GM23338 (cell line): Measurements from ENCODE around the gene PERCC1. TPM values are rescaled to one million over a fixed set of nuclear protein-coding genes. Genes with fewer than 3 reads are reported as not detected.

Experiments used
- ATAC-seq: fragments of 200-7000 bp; cut with Tn5 transposase; 3 replicates; pipeline ENCODE4 v1.9.1; 2020
- DNase-seq: peaks from one replicate; pipeline ENCODE4 v3.0.0-alpha.2; 2015; ENCODE audit warnings: low spot score
- H2AFZ ChIP-seq: fragments of 200-600 bp; sonication (generic); 2 replicates; pipeline ENCODE4 v1.8.0; 2016; ENCODE audit warnings: antibody characterized with exemption, mild to moderate bottlenecking, moderate library complexity
- H3F3A ChIP-seq: fragments of 200-600 bp; sonication (generic); replicated peaks from 2 replicates; pipeline ENCODE4 v1.8.0; 2017; ENCODE audit warnings: antibody characterized with exemption, mixed run types, low read depth
- H3K27ac ChIP-seq: fragments of 200-600 bp; sonication (generic); 2 replicates; pipeline ENCODE4 v1.6.1; 2016; ENCODE audit warnings: low read depth
- H3K27me3 ChIP-seq: fragments of 200-600 bp; sonication (generic); 2 replicates; pipeline ENCODE4 v1.8.0; 2016; ENCODE audit warnings: mild to moderate bottlenecking, mixed run types, moderate library complexity; ENCODE audit not compliant: insufficient read depth
- H3K36me3 ChIP-seq: fragments of 200-600 bp; sonication (generic); 2 replicates; pipeline ENCODE4 v1.8.0; 2016; ENCODE audit warnings: mild to moderate bottlenecking; ENCODE audit not compliant: insufficient read depth
- H3K4me1 ChIP-seq: fragments of 200-600 bp; sonication (generic); 2 replicates; pipeline ENCODE4 v1.8.0; 2016; ENCODE audit warnings: mild to moderate bottlenecking, moderate library complexity; ENCODE audit not compliant: insufficient read depth
- H3K4me2 ChIP-seq: fragments of 200-600 bp; sonication (generic); 2 replicates; pipeline ENCODE4 v1.7.1; 2017; ENCODE audit warnings: mixed run types
- H3K4me3 ChIP-seq: fragments of 200-600 bp; sonication (generic); 2 replicates; pipeline ENCODE4 v1.6.1; 2016; ENCODE audit warnings: mixed run types
- H3K79me2 ChIP-seq: fragments of 200-600 bp; sonication (generic); replicated peaks from 2 replicates; pipeline ENCODE4 v1.8.0; 2017; ENCODE audit warnings: mild to moderate bottlenecking; ENCODE audit not compliant: insufficient read depth
- H3K9me2 ChIP-seq: fragments of 200-600 bp; sonication (generic); 2 replicates; pipeline ENCODE4 v1.8.0; 2017; ENCODE audit not compliant: insufficient read depth
- H4K20me1 ChIP-seq: fragments of 200-600 bp; sonication (generic); replicated peaks from 2 replicates; pipeline ENCODE4 v1.8.0; 2017; ENCODE audit warnings: mild to moderate bottlenecking; ENCODE audit not compliant: insufficient read depth
- H3K27ac Mint-ChIP-seq: 2 replicates; pipeline ENCODE4 v1.8.0; 2020; ENCODE audit warnings: inconsistent platforms, mild to moderate bottlenecking, moderate library complexity, mixed read lengths
- H3K27me3 Mint-ChIP-seq: 3 replicates; pipeline ENCODE4 v1.8.0; 2022; ENCODE audit warnings: low read depth, mild to moderate bottlenecking, moderate library complexity, mixed read lengths, inconsistent platforms; ENCODE audit not compliant: insufficient read depth, poor library complexity
- H3K36me3 Mint-ChIP-seq: 3 replicates; pipeline ENCODE4 v1.8.0; 2021; ENCODE audit warnings: low read depth, mild to moderate bottlenecking, inconsistent platforms, moderate library complexity, mixed read lengths
- H3K4me1 Mint-ChIP-seq: 3 replicates; pipeline ENCODE4 v1.8.0; 2020; ENCODE audit warnings: mild to moderate bottlenecking, inconsistent platforms, mixed read lengths
- H3K4me3 Mint-ChIP-seq: 3 replicates; pipeline ENCODE4 v1.8.0; 2021; ENCODE audit warnings: moderate library complexity, mild to moderate bottlenecking, inconsistent platforms, mixed read lengths
- H3K9me3 Mint-ChIP-seq: 3 replicates; pipeline ENCODE4 v1.8.0; 2020; ENCODE audit warnings: moderate library complexity, mild to moderate bottlenecking, inconsistent platforms, mixed read lengths
- CREB1 ChIP-seq: fragments of 250-450 bp; sonication (Bioruptor Pico); IDR thresholded peaks from 2 replicates; pipeline ENCODE4 v1.5.0; 2020; ENCODE audit warnings: low read depth, mild to moderate bottlenecking, moderate library complexity
- EZH2 ChIP-seq: fragments of 200-600 bp; sonication (generic); IDR thresholded peaks from one replicate; pipeline ENCODE4 v1.8.0; 2017; ENCODE audit warnings: antibody characterized with exemption, mild to moderate bottlenecking, low read depth; ENCODE audit not compliant: unreplicated experiment
- EZH2phosphoT487 ChIP-seq: fragments of 200-600 bp; sonication (generic); IDR thresholded peaks from one replicate; pipeline ENCODE4 v1.8.1; 2018; ENCODE audit warnings: antibody characterized with exemption; ENCODE audit not compliant: unreplicated experiment
- JUNB ChIP-seq: IDR thresholded peaks from one replicate; pipeline ENCODE4 v1.6.1; 2016; ENCODE audit warnings: antibody characterized with exemption; ENCODE audit not compliant: unreplicated experiment
- NANOG ChIP-seq: IDR thresholded peaks from 2 replicates; pipeline ENCODE4 v1.6.1; 2016; ENCODE audit warnings: antibody characterized with exemption, borderline replicate concordance
- POLR2AphosphoS5 ChIP-seq: IDR thresholded peaks from 2 replicates; pipeline ENCODE4 v1.6.1; 2016; ENCODE audit warnings: antibody characterized with exemption, low read depth
- REST ChIP-seq: IDR thresholded peaks from one replicate; pipeline ENCODE4 v1.6.1; 2018; ENCODE audit warnings: antibody characterized with exemption; ENCODE audit not compliant: unreplicated experiment
- STAT1 ChIP-seq: IDR thresholded peaks from one replicate; pipeline ENCODE4 v1.6.1; 2016; ENCODE audit warnings: antibody characterized with exemption; ENCODE audit not compliant: unreplicated experiment
- ZNF114 ChIP-seq: fragments of 250-450 bp; sonication (Bioruptor Pico); IDR thresholded peaks from 2 replicates; pipeline ENCODE4 v1.5.0; 2020; ENCODE audit warnings: mild to moderate bottlenecking, moderate library complexity
- ZNF331 ChIP-seq: fragments of 250-450 bp; sonication (Bioruptor Pico); IDR thresholded peaks from 2 replicates; pipeline ENCODE4 v1.5.0; 2020; ENCODE audit warnings: low read depth, mild to moderate bottlenecking, moderate library complexity
- polyA plus RNA-seq: library from polyadenylated mRNA; unstranded; fragments of >200 nt; fragmentation: Nextera tagmentation; extraction: Ambion mirVana; gene quantifications from 2 replicates; pipeline ENCODE4 v1.2.1, GENCODE V29; 2016
- total RNA-seq: library from RNA; depleted of rRNA; stranded (reverse); fragments of >200 nt; shearing (Covaris generic); gene quantifications from 2 replicates; pipeline ENCODE4 v1.2.3, GENCODE V29; 2014
- TF ChIP-seq, protein P1 (sequence below), 2 experiments: fragments of 200-600 bp in 1 of 2; sonication (generic) in 1 of 2; conservative IDR thresholded peaks; 2 replicates each; pipeline versions ENCODE4 v1.5.1 to v1.6.1; 2016 to 2017; ENCODE audit warnings: antibody characterized with exemption in 2 of 2, low read depth in 2 of 2, mild to moderate bottlenecking in 2 of 2, moderate library complexity in 1 of 2

The PERCC1 gene
- total and polyA plus RNA-seq, 2 experiments from 2014 or later, result not detected

DNA sequence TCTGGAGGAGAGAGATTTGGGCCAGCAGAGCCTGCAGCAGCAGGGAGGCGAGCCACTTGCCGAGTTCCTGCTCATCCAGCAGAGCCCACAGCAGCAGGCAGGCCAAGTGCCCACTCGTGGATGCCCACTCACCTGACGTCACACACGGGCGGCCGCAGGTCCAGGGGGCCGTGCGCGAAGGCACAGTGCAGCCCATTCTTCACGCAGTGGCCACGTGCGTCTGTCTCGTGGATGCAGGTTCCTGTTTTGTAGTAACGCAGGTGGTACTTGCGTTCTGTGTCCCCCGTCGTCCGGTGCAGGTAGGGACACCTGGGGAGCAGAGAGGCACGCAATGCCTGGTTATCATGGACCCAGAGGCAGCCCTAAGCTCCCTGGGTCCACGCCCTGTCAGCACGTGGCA lies 27.8 kb upstream of the PERCC1 start:
- TF ChIP-seq JUNB, result no peak
- no peak for TF ChIP-seq ZNF114 (CRISPR knock-in tag)
- TF ChIP-seq NANOG, result no peak
- TF ChIP-seq, protein P1, sequence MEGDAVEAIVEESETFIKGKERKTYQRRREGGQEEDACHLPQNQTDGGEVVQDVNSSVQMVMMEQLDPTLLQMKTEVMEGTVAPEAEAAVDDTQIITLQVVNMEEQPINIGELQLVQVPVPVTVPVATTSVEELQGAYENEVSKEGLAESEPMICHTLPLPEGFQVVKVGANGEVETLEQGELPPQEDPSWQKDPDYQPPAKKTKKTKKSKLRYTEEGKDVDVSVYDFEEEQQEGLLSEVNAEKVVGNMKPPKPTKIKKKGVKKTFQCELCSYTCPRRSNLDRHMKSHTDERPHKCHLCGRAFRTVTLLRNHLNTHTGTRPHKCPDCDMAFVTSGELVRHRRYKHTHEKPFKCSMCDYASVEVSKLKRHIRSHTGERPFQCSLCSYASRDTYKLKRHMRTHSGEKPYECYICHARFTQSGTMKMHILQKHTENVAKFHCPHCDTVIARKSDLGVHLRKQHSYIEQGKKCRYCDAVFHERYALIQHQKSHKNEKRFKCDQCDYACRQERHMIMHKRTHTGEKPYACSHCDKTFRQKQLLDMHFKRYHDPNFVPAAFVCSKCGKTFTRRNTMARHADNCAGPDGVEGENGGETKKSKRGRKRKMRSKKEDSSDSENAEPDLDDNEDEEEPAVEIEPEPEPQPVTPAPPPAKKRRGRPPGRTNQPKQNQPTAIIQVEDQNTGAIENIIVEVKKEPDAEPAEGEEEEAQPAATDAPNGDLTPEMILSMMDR (conservative IDR thresholded peaks at IDR 0.05; ENCODE audit: low read depth in 2 of 2), result no peak
- no peak for TF ChIP-seq STAT1
- TF ChIP-seq CREB1 (CRISPR knock-in tag), result no peak
- no peak for TF ChIP-seq REST
- no peak for TF ChIP-seq EZH2
- TF ChIP-seq ZNF331 (CRISPR knock-in tag), result no peak
- TF ChIP-seq EZH2phosphoT487, result no peak
- TF ChIP-seq POLR2AphosphoS5, result no peak
- Histone ChIP-seq H3K9me2 (no peaks in the 10 kb centered on the region), H3K4me3 (no peak overlapping the region), H3K27me3 (no peaks in the 10 kb centered on the region), H3K4me1 (no peaks in the 10 kb centered on the region), H3K36me3 (no peaks in the 10 kb centered on the region), H3K4me2 (no peak overlapping the region), H2AFZ (no peak overlapping the region), H4K20me1 (peaks cover 12% of the 10 kb centered on the region), H3K27ac (no peak overlapping the region), H3K79me2 (peaks cover 18% of the 10 kb centered on the region), H3F3A (no peaks in the 10 kb centered on the region)
- no peak overlapping the region for H3K4me3 Mint-ChIP-seq
- ATAC-seq, result no peak
- DNase-seq, result no peak
- H3K9me3 Mint-ChIP-seq, result no peaks in the 10 kb centered on the region
- H3K27me3 Mint-ChIP-seq, result peaks cover 20% of the 10 kb centered on the region
- H3K4me1 Mint-ChIP-seq, result no peaks in the 10 kb centered on the region; the same call in 2 of the 3 replicates
- no peak overlapping the region for H3K27ac Mint-ChIP-seq
- H3K36me3 Mint-ChIP-seq, result peaks cover 14% of the 10 kb centered on the region; the same call in 2 of the 3 replicates

GRCh38 chr16:1403733-1404132 lies 27.1 kb upstream of the PERCC1 start:
- Histone ChIP-seq H3K4me3 (no peak overlapping the region), H3K79me2 (peaks cover 22% of the 10 kb centered on the region), H3F3A (no peaks in the 10 kb centered on the region), H3K36me3 (no peaks in the 10 kb centered on the region), H3K27ac (no peak overlapping the region), H3K4me2 (no peak overlapping the region), H3K9me2 (no peaks in the 10 kb centered on the region), H2AFZ (no peak overlapping the region), H3K4me1 (no peaks in the 10 kb centered on the region), H4K20me1 (peaks cover 12% of the 10 kb centered on the region), H3K27me3 (no peaks in the 10 kb centered on the region)
- DNase-seq (no peak), ATAC-seq (no peak)
- H3K9me3 Mint-ChIP-seq, result no peaks in the 10 kb centered on the region
- H3K27me3 Mint-ChIP-seq, result peaks cover 18% of the 10 kb centered on the region
- no peak overlapping the region for H3K27ac Mint-ChIP-seq
- no peak overlapping the region for H3K4me3 Mint-ChIP-seq
- H3K36me3 Mint-ChIP-seq, result peaks cover 10% of the 10 kb centered on the region; the same call in 2 of the 3 replicates
- no peaks in the 10 kb centered on the region for H3K4me1 Mint-ChIP-seq
- TF ChIP-seq POLR2AphosphoS5, result no peak
- no peak for TF ChIP-seq NANOG
- no peak for TF ChIP-seq CREB1 (CRISPR knock-in tag)
- TF ChIP-seq ZNF331 (CRISPR knock-in tag), result no peak
- no peak for TF ChIP-seq EZH2
- no peak for TF ChIP-seq JUNB
